T-helper 1 cell (primary cell): ENCODE results near the gene ACR.
"Not testable (repeated sequence)": the region's sequence is repeated elsewhere in the genome, so short reads cannot be mapped to it uniquely, and the experiment has no call there.

Experiments used
- DNase-seq, 5 donors: peaks; one replicate each; pipeline ENCODE4 v3.0.0-alpha.2; 2012 to 2020

The ACR gene

GRCh38 chr22:50733521-50734342 is 4.3 kb upstream of the ACR start:
- DNase-seq = no peak

- no peak for DNase-seq
Measured at GRCh38 chr22:50734343-50734771, 3.6 kb upstream of the ACR start.

- no peak for DNase-seq
Measured at GRCh38 chr22:50734986-50735738, 2.8 kb upstream of the ACR start.

GRCh38 chr22:50735739-50736030 is 2.3 kb upstream of the ACR start:
- no peak for DNase-seq

- DNase-seq = no peak
Measured at GRCh38 chr22:50738649-50739227, 734 bp downstream of the ACR start.

- no peak for DNase-seq
Measured at GRCh38 chr22:50739279-50739691, 1.3 kb downstream of the ACR start.

- no peak for DNase-seq
Measured at GRCh38 chr22:50739894-50740293, 1.9 kb downstream of the ACR start.

GRCh38 chr22:50740714-50741113 is 2.7 kb downstream of the ACR start:
- not testable (repeated sequence) for DNase-seq

GRCh38 chr22:50744424-50744823 is 6.4 kb downstream of the ACR start:
- not testable (repeated sequence) for DNase-seq

- not testable (repeated sequence) for DNase-seq
Measured at GRCh38 chr22:50747521-50747920, 9.5 kb downstream of the ACR start.

- DNase-seq = not testable (repeated sequence)
Measured at GRCh38 chr22:50748630-50749029, 10.6 kb downstream of the ACR start.

- not testable (repeated sequence) for DNase-seq
Measured at GRCh38 chr22:50749302-50750074, 11.5 kb downstream of the ACR start.

GRCh38 chr22:50755251-50755650 is 17.2 kb downstream of the ACR start:
- not testable (repeated sequence) for DNase-seq

GRCh38 chr22:50756406-50756805 is 18.4 kb downstream of the ACR start:
- not testable (repeated sequence) for DNase-seq

GRCh38 chr22:50756949-50757491 is 19.0 kb downstream of the ACR start:
- DNase-seq = peak in 4 of 5 donors; percentile 42 to 56 (median 50)

GRCh38 chr22:50759597-50760341 is 21.8 kb downstream of the ACR start:
- not testable (repeated sequence) for DNase-seq

- not testable (repeated sequence) for DNase-seq
Measured at GRCh38 chr22:50761829-50762228, 23.8 kb downstream of the ACR start.

GRCh38 chr22:50764288-50764687 is 26.3 kb downstream of the ACR start:
- not testable (repeated sequence) for DNase-seq

GRCh38 chr22:50775132-50775531 is 37.1 kb downstream of the ACR start:
- not testable (repeated sequence) for DNase-seq

GRCh38 chr22:50777631-50778030 is 39.6 kb downstream of the ACR start:
- not testable (repeated sequence) for DNase-seq

- peak in 1 of 5 donors; percentile 3 for DNase-seq
Measured at GRCh38 chr22:50780244-50780643, 42.2 kb downstream of the ACR start.

GRCh38 chr22:50782253-50782652 is 44.2 kb downstream of the ACR start:
- DNase-seq = not testable (repeated sequence)
